Liver (tissue), 3 donors: ENCODE results near the gene EFS.

Experiments used
- EGR1 ChIP-seq, 2 donors: IDR thresholded peaks; 2 replicates each; pipeline ENCODE4 v1.6.1; 2016 to 2018; ENCODE audit warnings: antibody characterized with exemption in 2 of 2, low read depth in 2 of 2
- RAD21 ChIP-seq, 2 donors: IDR thresholded peaks; 2 replicates each; pipeline ENCODE4 v1.6.1; 2016; ENCODE audit warnings: antibody characterized with exemption in 2 of 2, mild to moderate bottlenecking in 2 of 2
- RXRA ChIP-seq, 2 donors: IDR thresholded peaks; 2 replicates each; pipeline ENCODE4 v1.6.1; 2017 to 2018; ENCODE audit warnings: antibody characterized with exemption in 2 of 2, mild to moderate bottlenecking in 1 of 2
- SP1 ChIP-seq: IDR thresholded peaks from 2 replicates; pipeline ENCODE4 v1.6.1; 2018; ENCODE audit warnings: antibody characterized with exemption, mild to moderate bottlenecking
- TAF1 ChIP-seq: conservative IDR thresholded peaks from 2 replicates; pipeline ENCODE4 v1.6.1; 2016; ENCODE audit warnings: antibody characterized with exemption, mild to moderate bottlenecking
- YY1 ChIP-seq: IDR thresholded peaks from 2 replicates; pipeline ENCODE4 v1.6.1; 2016; ENCODE audit warnings: antibody characterized with exemption, mild to moderate bottlenecking
- TF ChIP-seq, protein P1 (sequence below): fragments of 150-350 bp; IDR thresholded peaks from 2 replicates; pipeline ENCODE4 v1.5.1; 2017; ENCODE audit warnings: improper control_type of control experiment, low read depth, low read length; ENCODE audit not compliant: missing input control
- TF ChIP-seq, protein P2 (sequence below): IDR thresholded peaks from 2 replicates; pipeline ENCODE4 v1.6.1; 2016; ENCODE audit warnings: antibody characterized with exemption, mild to moderate bottlenecking
- TF ChIP-seq, protein P3 (sequence below): IDR thresholded peaks from 2 replicates; pipeline ENCODE4 v1.6.1; 2016; ENCODE audit warnings: antibody characterized with exemption
- donor health status: healthy.
- donor health status: healthy.

- TF ChIP-seq EGR1 (IDR thresholded peaks at IDR 0.05; ENCODE audit: low read depth in 2 of 2) (no peak), TAF1 (no peak), RAD21 (IDR thresholded peaks at IDR 0.05) (no peak), RXRA (IDR thresholded peaks at IDR 0.05) (no peak), YY1 (no peak), SP1 (no peak)
- TF ChIP-seq, protein P1, sequence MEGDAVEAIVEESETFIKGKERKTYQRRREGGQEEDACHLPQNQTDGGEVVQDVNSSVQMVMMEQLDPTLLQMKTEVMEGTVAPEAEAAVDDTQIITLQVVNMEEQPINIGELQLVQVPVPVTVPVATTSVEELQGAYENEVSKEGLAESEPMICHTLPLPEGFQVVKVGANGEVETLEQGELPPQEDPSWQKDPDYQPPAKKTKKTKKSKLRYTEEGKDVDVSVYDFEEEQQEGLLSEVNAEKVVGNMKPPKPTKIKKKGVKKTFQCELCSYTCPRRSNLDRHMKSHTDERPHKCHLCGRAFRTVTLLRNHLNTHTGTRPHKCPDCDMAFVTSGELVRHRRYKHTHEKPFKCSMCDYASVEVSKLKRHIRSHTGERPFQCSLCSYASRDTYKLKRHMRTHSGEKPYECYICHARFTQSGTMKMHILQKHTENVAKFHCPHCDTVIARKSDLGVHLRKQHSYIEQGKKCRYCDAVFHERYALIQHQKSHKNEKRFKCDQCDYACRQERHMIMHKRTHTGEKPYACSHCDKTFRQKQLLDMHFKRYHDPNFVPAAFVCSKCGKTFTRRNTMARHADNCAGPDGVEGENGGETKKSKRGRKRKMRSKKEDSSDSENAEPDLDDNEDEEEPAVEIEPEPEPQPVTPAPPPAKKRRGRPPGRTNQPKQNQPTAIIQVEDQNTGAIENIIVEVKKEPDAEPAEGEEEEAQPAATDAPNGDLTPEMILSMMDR, result no peak
- TF ChIP-seq, protein P2, sequence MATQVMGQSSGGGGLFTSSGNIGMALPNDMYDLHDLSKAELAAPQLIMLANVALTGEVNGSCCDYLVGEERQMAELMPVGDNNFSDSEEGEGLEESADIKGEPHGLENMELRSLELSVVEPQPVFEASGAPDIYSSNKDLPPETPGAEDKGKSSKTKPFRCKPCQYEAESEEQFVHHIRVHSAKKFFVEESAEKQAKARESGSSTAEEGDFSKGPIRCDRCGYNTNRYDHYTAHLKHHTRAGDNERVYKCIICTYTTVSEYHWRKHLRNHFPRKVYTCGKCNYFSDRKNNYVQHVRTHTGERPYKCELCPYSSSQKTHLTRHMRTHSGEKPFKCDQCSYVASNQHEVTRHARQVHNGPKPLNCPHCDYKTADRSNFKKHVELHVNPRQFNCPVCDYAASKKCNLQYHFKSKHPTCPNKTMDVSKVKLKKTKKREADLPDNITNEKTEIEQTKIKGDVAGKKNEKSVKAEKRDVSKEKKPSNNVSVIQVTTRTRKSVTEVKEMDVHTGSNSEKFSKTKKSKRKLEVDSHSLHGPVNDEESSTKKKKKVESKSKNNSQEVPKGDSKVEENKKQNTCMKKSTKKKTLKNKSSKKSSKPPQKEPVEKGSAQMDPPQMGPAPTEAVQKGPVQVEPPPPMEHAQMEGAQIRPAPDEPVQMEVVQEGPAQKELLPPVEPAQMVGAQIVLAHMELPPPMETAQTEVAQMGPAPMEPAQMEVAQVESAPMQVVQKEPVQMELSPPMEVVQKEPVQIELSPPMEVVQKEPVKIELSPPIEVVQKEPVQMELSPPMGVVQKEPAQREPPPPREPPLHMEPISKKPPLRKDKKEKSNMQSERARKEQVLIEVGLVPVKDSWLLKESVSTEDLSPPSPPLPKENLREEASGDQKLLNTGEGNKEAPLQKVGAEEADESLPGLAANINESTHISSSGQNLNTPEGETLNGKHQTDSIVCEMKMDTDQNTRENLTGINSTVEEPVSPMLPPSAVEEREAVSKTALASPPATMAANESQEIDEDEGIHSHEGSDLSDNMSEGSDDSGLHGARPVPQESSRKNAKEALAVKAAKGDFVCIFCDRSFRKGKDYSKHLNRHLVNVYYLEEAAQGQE, result no peak
- TF ChIP-seq, protein P3, sequence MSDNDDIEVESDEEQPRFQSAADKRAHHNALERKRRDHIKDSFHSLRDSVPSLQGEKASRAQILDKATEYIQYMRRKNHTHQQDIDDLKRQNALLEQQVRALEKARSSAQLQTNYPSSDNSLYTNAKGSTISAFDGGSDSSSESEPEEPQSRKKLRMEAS, result no peak
These were observed 12.2 kb upstream of the EFS start for GRCh38 chr14:23377198-23377550.
